ENCODE measurements around the gene MEX3B.
A peak's percentile ranks its signal among the peaks of the same experiment; 100 is the strongest.

The MEX3B gene

GRCh38 chr15:82051664-82052063 is 5.8 kb upstream of the MEX3B start:
- no peak for TF ChIP-seq CTCF (IDR thresholded peaks at IDR 0.05; ENCODE audit: low read depth, low read length, missing control alignments)
- no peak for DNase-seq (ENCODE audit: low read depth)
- no peak overlapping the region for H3K4me3 ChIP-seq (ENCODE audit: low read depth, low read length)

- TF ChIP-seq CTCF (IDR thresholded peaks at IDR 0.05; ENCODE audit: low read depth, low read length, missing control alignments) = no peak
- DNase-seq (ENCODE audit: low read depth) = no peak
- no peak overlapping the region for H3K4me3 ChIP-seq (ENCODE audit: low read depth, low read length)
These were observed 3.0 kb upstream of the MEX3B start for GRCh38 chr15:82048811-82049210.

GRCh38 chr15:82047453-82048400 is 1.9 kb upstream of the MEX3B start:
- no peak for TF ChIP-seq CTCF (IDR thresholded peaks at IDR 0.05; ENCODE audit: low read depth, low read length, missing control alignments)
- H3K4me3 ChIP-seq (ENCODE audit: low read depth, low read length) = peak overlapping the region; percentile 59
- no peak for DNase-seq (ENCODE audit: low read depth)

- peak overlapping the region; percentile 59 for H3K4me3 ChIP-seq (ENCODE audit: low read depth, low read length)
- DNase-seq (ENCODE audit: low read depth) = peak; percentile 56
- peak; percentile 53 for TF ChIP-seq CTCF (IDR thresholded peaks at IDR 0.05; ENCODE audit: low read depth, low read length, missing control alignments)
These were observed 1.0 kb upstream of the MEX3B start for GRCh38 chr15:82046666-82047452.

- DNase-seq (ENCODE audit: low read depth) = no peak
- no peak for TF ChIP-seq CTCF (IDR thresholded peaks at IDR 0.05; ENCODE audit: low read depth, low read length, missing control alignments)
- H3K4me3 ChIP-seq (ENCODE audit: low read depth, low read length) = peak overlapping the region; percentile 55
These were observed 483 bp downstream of the MEX3B start for GRCh38 chr15:82045179-82045891.

- peak overlapping the region; percentile 55 for H3K4me3 ChIP-seq (ENCODE audit: low read depth, low read length)
- no peak for DNase-seq (ENCODE audit: low read depth)
- TF ChIP-seq CTCF (IDR thresholded peaks at IDR 0.05; ENCODE audit: low read depth, low read length, missing control alignments) = no peak
These were observed 1.2 kb downstream of the MEX3B start for GRCh38 chr15:82044373-82045178.

Measured in GM12864 (cell line).